GM12872 (cell line): ENCODE results near the gene COG8.

Source experiments
- TF ChIP-seq, protein P1 (sequence below): IDR thresholded peaks from 3 replicates; pipeline ENCODE4 v1.5.1; 2011; ENCODE audit warnings: low read depth, mild to moderate bottlenecking, low read length, moderate library complexity; ENCODE audit not compliant: insufficient read depth

The COG8 gene, protein sequence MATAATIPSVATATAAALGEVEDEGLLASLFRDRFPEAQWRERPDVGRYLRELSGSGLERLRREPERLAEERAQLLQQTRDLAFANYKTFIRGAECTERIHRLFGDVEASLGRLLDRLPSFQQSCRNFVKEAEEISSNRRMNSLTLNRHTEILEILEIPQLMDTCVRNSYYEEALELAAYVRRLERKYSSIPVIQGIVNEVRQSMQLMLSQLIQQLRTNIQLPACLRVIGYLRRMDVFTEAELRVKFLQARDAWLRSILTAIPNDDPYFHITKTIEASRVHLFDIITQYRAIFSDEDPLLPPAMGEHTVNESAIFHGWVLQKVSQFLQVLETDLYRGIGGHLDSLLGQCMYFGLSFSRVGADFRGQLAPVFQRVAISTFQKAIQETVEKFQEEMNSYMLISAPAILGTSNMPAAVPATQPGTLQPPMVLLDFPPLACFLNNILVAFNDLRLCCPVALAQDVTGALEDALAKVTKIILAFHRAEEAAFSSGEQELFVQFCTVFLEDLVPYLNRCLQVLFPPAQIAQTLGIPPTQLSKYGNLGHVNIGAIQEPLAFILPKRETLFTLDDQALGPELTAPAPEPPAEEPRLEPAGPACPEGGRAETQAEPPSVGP

DNA sequence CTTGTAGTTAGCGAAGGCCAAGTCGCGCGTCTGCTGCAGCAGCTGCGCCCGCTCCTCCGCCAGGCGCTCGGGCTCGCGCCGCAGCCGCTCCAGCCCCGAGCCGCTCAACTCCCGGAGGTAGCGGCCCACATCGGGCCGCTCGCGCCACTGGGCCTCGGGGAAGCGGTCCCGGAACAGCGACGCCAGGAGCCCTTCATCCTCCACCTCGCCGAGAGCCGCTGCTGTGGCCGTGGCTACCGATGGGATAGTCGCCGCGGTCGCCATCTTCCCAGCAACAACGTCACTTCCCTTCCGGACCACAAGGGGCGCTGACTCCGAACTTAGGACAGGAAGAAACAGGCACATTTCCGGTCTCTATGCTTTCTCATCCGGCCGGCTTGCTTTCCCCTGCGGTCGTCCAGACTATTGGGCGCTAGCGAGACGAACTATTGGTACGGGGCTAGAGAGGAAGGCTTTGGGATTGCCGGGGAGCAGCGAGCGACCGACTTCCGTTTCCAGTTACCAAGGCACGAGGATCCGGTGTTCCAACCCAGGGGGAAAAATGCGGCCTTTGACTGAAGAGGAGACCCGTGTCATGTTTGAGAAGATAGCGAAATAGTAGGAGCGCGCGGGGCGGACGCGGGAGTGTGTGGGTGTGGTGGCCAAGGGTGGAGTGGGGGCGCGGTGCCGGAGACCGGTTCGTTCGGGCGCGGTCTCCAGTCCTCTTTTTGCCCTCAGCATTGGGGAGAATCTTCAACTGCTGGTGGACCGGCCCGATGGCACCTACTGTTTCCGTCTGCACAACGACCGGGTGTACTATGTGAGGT, at the start of gene COG8, which contains the start of gene NIP7:
TSS of gene COG8 (minus strand) at position 276 of the 806 bp plus-strand sequence. CDS start at position 264, 12 bp downstream.
TSS of gene NIP7 (plus strand) at position 484 of the 806 bp plus-strand sequence. CDS start at position 542, 58 bp downstream.
- TF ChIP-seq, protein P1, sequence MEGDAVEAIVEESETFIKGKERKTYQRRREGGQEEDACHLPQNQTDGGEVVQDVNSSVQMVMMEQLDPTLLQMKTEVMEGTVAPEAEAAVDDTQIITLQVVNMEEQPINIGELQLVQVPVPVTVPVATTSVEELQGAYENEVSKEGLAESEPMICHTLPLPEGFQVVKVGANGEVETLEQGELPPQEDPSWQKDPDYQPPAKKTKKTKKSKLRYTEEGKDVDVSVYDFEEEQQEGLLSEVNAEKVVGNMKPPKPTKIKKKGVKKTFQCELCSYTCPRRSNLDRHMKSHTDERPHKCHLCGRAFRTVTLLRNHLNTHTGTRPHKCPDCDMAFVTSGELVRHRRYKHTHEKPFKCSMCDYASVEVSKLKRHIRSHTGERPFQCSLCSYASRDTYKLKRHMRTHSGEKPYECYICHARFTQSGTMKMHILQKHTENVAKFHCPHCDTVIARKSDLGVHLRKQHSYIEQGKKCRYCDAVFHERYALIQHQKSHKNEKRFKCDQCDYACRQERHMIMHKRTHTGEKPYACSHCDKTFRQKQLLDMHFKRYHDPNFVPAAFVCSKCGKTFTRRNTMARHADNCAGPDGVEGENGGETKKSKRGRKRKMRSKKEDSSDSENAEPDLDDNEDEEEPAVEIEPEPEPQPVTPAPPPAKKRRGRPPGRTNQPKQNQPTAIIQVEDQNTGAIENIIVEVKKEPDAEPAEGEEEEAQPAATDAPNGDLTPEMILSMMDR = peak; percentile 83

DNA sequence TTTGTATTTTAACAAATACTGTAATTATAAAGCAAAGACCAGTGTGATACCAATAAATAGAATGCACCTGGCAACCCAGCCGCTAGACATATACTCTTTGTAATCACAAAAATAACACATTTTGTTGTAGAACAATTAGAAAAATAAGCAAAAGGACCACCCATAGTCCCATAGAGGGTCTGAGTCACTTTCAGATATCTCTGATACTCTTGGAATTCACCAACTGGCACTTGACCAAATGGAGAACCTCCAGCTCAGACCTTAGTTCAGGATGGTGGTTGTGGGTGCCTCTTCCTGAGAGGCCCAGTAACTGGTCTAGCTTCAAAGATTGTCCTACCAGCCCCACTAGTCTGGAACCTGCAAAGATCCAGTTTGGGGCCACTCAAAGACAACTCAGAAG, 47.2 kb upstream of the COG8 start:
- TF ChIP-seq, protein P1 = no peak

DNA sequence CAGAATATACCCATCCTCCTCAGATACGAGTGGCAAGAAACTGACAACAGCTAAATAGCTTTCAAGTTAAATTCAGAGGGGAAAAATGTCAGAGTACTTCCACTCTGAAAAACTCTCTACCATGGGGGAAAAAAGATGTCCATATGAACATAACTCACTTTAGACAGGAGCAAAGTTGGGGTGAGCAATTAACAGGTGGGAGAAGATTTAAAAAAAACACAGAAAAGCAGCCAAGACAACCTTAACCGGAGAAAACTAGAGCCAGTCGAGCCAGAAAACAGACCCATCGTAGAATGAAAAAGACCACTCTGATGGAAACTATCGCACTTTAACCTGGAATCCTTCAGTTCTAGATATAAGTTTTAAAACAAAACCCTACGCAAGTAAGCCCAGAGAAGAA, 45.6 kb upstream of the COG8 start:
- TF ChIP-seq, protein P1 = no peak

DNA sequence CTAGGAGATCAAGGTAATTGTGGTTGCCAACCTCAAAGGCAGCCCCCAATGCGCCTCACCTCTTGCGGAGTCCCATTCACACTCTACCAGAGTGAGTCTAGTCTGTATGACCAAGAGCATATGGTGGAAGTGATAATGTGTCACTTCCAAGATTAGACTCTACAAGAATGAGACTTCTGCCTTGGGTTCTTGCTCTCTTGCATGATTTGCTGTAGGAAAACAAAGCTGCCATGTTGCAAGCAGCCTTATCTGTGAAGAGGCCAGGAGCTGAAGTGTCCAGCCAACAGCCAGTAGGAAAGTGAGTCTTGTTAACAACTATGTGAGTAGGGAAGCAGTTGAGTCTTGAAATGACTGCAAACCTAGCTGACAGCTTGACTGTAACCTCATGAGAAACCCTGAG, 43.1 kb upstream of the COG8 start:
- TF ChIP-seq, protein P1 = no peak

DNA sequence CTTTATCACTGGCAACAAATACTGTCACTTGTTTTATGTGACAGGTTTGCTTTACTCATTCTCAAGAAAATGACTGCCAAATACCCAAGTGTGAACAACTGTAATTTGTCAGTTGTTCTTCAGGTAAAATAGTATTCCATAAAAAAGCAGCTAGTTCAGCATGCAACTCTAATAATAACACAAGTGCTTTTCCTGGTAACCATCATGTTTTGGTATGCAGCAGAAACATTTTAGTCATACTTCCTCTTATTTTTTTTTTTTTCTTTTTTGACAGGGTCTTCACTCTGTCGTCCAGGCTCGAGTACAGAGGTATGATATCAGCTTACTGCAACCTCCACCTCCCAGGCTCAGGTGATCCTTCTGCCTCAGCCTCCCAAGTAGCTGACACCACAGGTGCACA, 41.9 kb upstream of the COG8 start:
- TF ChIP-seq, protein P1 = no peak

DNA sequence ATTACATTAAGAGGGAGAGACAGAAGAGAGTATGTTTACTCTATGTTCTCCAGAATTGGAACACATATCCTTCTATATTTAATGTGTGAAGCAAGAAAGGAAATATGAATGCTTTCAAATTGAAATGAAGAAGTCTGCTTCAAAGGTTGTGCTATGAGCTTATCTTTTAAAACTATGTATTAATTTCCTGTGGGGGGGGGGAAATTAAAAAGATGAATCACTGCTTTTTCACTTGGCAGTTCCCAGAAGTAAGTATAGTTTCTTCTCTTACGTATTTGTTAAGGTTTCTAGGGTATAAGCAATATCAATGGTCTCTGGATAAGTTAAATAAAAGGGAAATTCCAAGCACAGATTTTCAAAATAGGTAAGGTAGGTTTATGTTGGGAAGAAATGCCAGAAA, 39.4 kb upstream of the COG8 start:
- TF ChIP-seq, protein P1 = no peak

DNA sequence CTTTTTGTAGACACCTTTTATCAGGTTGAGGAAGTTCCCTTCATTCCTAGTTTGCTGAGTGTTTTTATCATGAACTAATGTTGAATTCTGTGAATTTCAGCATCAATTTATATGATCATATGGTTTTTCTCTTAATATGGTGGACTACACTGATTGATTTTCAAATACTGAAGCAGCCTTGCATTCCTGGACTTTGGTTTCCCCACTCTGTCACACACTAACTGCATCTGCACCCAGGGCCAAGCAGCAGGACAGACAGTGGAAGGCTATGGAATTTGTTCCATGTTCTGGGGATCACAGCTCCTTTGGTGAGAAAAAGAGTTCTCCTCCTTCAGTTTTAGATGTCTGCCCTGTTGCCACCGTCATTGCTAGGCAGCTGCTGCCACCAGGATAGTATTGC, 38.7 kb upstream of the COG8 start:
- TF ChIP-seq, protein P1 = no peak
